ENCODE data around the gene CUZD1. TPM values are rescaled to one million over a fixed set of nuclear protein-coding genes. Genes with fewer than 3 reads are reported as not detected.
"Not testable (repeated sequence)": the region's sequence is repeated elsewhere in the genome, so short reads cannot be mapped to it uniquely, and the experiment has no call there.

CUZD1 gene
- total RNA-seq, 1 donor from 2014 or later = 0.11 TPM

DNA sequence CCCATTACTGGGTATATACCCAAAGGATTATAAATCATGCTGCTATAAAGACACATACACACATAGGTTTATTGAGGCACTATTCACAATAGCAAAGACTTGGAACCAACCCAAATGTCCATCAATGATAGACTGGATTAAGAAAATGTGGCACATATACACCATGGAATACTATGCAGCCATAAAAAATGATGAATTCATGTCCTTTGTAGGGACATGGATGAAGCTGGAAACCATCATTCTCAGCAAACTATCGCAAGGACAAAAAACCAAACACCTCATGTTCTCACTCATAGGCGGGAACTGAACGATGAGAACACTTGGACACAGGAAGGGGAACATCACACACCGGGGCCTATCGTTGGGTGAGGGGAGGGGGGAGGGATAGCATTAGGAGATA lies 12.4 kb upstream of the CUZD1 start:
- ATAC-seq (ENCODE audit: poor library complexity); intact Hi-C loops (cut with DNase I); DNase-seq: not testable (repeated sequence)

DNA sequence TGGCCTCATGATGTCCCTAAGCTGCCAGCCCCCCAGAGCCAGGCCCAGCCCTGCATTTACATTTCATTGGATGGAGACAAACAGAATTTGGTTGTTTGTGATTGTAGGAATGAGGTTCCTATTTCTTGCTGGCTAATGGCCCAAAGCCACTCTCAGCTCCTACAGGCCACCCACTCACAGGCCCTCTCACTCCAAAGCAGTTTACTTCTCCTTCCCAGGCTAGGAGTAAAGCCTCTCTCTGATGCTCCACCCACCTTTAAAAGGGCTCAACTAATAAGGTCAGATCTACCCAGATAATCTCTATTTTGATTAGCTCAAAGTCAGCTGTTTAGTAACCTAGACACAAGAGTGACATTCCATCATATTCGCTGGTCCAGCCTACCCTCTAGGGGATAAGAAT lies 11.2 kb upstream of the CUZD1 start:
- DNase-seq = no peak
- intact Hi-C loops (cut with DNase I) = no loop called here

DNA sequence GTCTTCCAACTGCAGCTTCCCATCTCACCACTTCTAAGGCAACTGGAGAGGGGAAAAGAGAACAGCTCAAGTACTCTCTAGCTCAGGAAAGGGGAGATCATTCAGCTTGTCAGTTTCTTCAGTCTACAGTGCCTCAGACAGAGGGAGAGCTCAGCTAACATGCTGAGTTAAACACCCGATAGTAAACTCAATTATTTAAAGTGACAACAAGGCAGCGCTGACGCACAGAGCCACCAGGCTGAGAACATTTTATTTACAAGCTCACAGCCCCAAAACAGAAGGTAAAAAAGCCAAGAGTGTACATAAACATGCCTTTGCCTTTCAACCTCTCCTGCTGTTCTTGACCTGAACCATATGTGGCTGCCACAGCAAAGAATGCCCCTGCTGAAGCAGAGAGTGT lies 10.1 kb upstream of the CUZD1 start:
- DNase-seq (no peak), ATAC-seq (ENCODE audit: poor library complexity) (no peak)
- intact Hi-C loops (cut with DNase I) = no loop called here

More for the DNA sequence above, 11.2 kb upstream of the CUZD1 start:
- no peak for ATAC-seq (ENCODE audit: poor library complexity)

DNA sequence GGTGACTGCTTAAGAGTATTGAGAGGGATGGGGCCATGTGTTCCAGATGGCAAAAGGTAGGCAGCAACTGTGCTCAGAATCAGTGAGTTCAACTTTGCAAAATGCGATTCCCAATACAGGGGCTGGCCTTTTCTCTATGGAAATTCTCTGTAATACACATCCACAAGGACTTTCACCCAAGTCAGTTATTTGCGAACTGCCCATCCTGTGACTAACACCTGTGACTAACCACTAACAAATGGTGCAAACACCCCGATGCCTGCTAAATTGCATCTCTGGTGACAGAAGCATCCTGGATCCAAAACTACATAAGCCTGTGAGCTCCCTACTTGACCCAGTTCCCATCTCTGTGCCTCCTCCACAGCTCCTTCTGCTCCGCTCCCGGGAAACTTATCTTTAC lies 9.0 kb upstream of the CUZD1 start:
- no peak for ATAC-seq (ENCODE audit: poor library complexity)
- no peak for DNase-seq
- intact Hi-C loops (cut with DNase I) = no loop called here

DNA sequence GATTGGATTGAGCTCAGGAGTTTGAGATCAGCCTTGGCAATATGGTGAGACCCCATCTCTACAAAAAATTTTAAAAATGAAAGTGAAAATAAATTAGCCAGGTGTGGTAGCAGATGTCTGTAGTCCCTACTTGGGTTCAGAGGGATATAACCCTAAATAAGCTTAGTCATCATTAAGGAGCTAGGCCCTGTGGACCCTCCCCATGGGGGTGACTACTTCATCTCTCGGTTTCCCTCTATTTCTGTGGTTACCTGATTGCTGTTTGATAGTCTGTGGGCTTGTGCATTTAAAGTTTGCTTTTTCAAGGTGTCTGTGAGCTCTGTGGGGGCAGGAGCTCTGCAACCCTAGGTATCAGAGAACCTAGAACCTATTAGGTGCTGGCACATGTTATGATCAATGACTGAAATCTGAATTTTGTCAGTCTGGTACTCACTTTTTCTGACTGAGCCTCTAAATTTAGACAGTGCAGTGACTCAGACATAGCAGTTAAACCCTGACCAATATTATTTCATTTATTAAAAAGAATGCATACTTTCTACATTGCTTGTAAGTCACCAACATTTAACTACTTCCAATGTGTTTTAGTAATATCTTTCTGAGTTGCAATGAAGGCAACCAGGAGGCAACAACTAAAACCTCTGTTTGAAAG lies 8.1 kb upstream of the CUZD1 start:
- intact Hi-C loops (cut with DNase I) = no loop called here
- no peak for DNase-seq
- no peak for ATAC-seq (ENCODE audit: poor library complexity)

DNA sequence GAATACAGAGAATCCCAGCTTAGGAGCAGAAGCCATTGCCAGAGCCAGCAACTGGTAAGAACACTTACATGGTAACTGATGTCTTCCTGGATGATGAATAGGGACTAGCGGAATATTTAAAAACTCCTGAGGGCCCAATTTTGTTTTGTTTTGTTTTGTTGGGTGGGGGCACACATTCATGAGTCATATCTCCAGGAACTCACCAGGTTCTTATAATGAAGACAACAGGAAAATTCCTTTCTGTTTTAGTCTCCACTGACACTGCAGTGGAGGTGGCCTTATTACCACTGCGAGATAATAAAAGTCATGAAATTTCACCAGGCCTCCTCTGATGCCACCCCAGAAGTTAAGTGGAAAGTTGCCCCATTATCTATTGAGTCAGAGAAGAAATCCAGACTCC lies 6.6 kb upstream of the CUZD1 start:
- DNase-seq = no peak
- no peak for ATAC-seq (ENCODE audit: poor library complexity)
- intact Hi-C loops (cut with DNase I) = no loop called here

DNA sequence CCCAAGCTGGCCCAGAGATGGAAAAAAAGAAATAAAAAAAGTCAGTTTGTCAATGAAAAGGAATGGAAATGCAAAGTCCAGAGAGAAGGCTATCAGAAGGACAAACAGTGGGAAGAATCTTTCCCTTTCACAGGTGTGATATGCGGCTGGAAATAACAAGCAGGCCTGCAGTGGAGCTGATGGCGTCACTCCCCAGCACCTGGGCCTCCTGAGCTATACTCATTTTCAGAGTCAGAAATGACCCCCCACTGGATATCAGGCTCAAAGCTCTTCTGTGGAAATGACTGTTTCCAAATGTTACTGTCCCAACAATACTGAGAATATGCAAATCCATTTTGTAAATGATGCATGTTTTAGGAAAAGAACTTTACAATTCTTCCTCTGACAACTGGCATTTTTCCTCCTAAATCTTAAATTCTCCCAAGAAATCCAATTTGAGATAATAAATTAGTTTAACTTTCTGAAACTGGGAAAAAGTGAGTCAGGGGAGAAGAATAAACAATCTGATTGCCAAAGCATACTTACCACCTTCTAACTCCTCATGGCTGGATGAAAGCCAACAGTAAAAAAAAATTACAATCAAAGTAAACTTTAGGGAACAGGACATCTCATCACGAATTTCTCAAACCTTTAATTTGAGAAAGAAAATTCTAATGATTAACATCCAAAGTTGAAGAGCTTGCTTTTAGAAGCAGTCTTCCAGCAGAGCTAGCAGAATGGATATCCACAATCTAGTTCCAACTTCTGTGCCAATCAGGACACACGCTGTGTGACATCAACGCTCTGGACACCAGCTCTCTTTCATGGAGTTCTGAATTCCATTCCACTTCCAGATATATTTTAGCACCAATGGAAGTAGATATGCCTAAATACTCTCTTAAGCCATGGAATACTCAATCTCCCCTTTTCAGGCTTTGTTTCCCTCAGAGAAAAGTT lies 5.3 kb upstream of the CUZD1 start:
- no peak for ATAC-seq (ENCODE audit: poor library complexity)
- no peak for DNase-seq
- intact Hi-C loops (cut with DNase I) = no loop called here

DNA sequence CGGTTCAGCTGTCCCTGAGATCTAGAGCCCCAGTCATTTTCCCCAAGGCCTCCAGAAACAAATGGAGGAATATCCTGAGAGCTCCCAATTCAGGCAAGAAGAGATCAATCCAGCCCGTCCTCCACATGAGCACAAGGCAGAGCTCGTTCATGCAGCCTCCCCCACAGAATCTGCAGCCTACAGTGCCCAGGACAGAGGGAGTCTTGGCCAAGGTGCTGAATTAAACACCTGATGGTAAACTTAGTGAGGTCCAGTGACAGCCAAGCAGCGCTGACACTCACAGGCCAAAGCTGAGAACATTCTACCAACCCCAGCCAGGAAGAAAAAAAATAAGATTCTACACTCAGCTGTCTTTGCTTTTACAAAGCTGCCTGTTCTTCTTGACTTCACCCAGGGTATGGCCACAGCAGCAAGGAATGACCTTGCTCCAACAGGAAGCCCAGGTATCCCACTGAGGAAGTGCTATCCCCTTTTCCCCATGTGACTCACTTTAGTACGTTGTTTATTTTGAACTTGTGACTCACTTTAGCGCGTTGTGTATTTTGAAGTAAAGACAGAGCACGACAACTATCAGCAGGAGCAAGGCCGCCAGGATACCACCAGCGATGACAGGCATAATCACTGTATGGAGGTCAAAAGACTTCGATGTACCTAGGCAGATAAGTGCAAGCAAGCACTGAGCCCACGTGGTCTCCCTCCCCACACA lies 4.4 kb upstream of the CUZD1 start:
- DNase-seq (no peak), ATAC-seq (ENCODE audit: poor library complexity) (no peak)
- intact Hi-C loops (cut with DNase I) = no loop called here

DNA sequence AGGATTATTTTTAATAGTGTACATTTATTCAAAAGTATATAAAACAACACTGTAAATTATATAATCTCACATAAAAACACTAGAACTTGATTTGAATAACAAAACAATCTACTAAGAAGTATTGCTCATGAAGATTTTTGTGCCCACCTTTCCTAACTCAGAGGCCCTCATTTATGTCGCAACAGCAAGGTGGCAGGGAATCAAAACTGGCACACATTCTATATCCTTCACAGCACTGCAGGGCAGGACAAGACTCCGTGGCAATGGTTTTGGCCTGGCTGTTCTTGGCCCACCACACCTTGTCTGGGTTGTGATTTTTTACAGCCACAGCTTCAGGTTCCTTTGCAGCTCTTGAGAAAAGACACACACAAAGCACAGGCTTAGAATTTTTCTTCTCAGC lies 3.4 kb upstream of the CUZD1 start:
- ATAC-seq (ENCODE audit: poor library complexity) (no peak), DNase-seq (no peak)
- intact Hi-C loops (cut with DNase I) = no loop called here

DNA sequence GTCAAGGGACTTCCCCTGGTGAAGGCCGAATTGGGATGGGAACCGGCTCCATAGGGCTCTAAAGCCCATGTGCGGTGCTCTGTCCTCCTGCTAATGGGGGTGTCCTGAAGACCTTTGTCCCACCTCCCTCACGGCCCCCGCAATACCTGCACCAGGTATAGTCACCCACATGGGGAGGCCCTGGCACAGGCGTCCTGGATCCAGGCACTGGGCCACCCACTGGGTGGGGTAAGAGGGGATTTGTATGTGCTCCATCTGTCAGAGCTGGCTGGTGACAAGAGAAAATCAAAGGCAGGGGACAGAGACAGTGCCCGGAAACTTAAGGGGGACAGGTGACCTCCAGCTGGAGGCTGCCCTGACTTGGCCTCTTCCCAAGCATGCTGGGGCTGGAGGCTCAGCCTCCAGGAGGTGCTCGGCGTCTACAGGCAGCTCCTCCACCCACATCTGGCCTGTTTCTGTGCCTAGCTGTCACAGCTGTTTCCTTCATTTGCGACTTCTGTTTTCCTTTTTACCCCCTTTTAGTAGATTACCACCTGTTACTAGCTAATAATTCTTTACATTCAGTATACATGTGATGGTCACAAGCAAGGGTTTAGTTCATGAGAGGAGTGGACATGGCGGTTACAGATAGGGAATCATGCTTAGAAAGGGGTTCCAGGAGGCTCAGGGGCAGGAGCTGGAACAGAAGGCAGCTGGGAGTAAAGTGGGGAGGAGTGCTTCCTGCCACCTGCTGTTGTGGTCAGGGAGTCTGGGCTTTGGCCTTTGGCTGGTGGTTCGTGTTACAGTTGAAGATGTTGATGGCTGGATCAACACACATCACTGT lies 2.3 kb upstream of the CUZD1 start:
- DNase-seq (no peak), ATAC-seq (ENCODE audit: poor library complexity) (no peak)
- intact Hi-C loops (cut with DNase I) = no loop called here

DNA sequence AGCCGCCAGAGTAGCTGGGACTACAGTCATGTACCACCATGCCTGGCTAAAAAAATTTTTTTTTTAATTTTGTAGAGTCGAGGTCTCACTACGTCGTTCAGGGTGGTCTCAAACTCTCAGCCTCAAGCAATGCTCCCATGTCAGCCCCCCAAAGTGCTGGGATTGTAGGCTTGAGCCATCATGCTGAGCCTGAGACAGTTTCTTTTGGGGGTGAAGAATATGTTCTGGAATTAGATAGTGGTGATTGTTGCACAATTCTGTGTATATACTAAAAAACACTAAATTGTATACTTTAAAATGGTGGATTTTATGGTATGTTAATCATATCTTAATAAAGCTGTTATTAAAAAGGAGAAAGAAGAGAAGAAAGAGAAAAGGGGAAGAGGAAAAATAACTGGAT lies 1.5 kb downstream of the CUZD1 start:
- no peak for DNase-seq
- intact Hi-C loops (cut with DNase I) = no loop called here

DNA sequence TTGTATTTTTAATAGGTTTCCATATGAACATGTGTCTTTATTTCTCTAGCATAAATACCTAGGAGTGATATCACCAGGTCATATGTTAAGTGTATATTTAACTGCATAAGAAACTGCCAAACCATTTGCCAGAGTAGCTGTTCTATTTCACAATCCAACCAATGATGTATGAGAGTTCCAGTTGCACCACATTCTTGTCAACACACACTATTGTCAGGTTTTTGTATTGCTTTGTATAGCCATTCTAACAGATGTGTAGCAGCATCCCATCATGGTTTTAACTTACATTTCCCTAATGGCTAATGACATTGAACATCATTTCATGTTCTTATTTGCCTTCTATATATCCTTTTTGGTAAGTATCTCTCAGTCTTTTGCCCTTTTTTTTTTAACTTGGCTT lies 4.1 kb downstream of the CUZD1 start:
- DNase-seq (no peak), ATAC-seq (ENCODE audit: poor library complexity) (no peak)
- intact Hi-C loops (cut with DNase I) = no loop called here

More for the DNA sequence above, 1.5 kb downstream of the CUZD1 start:
- no peak for ATAC-seq (ENCODE audit: poor library complexity)

DNA sequence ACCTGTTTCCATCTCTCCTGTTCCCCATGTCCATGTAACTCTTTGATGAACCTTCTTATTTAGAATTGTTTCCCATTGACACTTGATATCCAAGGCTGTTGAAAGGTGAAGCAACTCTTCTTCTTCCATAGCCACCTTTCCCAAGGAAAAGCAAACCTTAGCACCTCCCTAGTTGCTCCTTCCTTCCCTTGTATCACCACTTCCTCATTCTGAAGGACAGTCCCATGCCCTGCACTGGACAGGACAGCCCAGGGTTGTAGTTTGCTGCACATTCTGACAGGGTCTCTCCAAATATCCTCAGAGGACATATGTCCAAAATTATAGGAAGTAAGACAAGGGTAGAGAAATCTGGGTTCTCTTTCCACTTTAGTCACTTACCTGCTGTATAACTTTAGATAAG lies 6.2 kb downstream of the CUZD1 start:
- intact Hi-C loops (cut with DNase I) = no loop called here
- no peak for DNase-seq
- no peak for ATAC-seq (ENCODE audit: poor library complexity)

DNA sequence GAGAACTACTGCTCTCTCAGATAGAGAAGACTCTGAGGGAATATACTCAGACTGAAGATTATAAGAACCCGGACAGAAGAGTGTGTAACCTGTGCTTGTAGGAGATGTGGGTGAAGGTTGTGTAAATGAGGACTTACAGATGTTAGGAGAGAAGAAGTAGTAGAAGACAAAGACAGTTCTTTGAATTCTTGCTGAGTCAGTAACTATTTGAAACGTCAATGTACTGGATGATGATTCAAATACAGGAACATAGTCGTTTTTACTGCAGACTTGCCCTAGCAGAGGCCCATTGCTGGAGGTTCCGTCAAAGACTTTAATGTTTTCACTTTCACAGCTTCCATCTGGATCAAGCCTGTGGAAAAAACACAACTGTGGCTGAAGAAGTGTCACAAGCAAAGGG lies 6.8 kb downstream of the CUZD1 start:
- intact Hi-C loops (cut with DNase I) = no loop called here
- DNase-seq (no peak), ATAC-seq (ENCODE audit: poor library complexity) (no peak)

DNA sequence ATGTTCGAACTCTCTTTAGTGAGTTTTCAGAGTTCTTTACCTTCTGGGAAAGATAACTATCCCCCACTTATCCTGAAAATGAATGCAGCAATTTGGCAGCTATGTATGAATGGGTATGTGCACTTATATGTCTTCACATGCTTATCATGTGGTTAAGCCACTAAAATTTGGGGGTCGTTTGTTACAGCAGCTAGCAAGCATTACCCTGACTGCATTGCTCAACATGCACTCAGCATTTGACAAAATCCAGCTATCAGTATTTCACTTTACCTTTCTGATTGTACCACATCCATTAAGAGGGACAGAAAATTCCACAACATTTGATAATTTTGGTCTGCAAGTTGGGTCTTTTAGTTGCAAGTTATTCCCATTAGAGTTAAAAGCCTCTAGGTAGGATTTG lies 9.7 kb downstream of the CUZD1 start:
- ATAC-seq (ENCODE audit: poor library complexity) (no peak), DNase-seq (no peak)
- intact Hi-C loops (cut with DNase I) = no loop called here

DNA sequence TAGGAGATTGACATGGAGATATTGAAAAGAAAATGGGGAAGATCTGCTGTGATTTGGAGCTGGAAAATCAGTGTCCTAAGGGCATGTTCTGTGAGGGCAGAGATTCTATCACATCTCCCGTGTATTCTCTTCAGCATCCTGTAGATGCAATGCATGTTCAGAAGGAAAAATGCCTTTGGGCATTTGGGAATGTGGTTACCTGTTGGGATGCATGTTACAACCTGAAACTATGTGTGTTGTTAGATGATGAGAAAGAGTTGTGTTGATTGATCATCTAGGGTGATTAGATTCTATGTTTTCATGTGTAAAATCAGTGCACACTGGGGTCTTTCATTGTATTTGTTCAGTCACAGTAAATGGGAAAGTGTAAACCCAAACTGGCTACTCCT lies 14.7 kb downstream of the CUZD1 start:
- intact Hi-C loops (cut with DNase I) = no loop called here
- ATAC-seq (ENCODE audit: poor library complexity) = no peak
- DNase-seq = no peak

DNA sequence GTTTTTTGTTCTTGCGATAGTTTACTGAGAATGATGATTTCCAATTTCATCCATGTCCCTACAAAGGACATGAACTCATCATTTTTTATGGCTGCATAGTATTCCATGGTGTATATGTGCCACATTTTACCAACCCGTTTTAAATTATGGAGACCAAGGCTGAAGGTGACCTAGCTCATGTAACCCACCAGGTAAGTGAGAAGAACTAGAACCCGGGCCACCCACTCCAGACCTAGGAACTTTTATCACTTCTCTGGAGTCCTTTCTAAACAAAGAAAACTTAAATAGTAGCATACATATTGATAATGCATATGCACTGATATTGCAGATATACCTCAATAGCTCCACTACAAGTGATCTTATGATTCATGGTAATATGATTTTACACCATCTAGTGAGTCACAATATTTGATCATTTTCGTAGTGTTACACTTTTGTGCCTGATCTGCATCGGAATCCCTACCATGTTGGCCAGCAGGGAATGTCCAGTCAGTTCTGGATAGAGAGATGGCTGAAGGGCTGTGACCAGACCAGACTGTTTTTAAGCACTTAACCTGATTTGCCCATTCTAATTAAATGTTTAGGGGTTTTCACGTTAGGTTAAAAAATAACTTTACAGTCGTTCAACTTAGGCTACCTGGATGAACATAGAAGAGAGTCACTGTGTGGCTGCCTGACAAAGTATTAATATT lies 15.2 kb downstream of the CUZD1 start:
- intact Hi-C loops (cut with DNase I) = no loop called here
- no peak for ATAC-seq (ENCODE audit: poor library complexity)
- DNase-seq = no peak

DNA sequence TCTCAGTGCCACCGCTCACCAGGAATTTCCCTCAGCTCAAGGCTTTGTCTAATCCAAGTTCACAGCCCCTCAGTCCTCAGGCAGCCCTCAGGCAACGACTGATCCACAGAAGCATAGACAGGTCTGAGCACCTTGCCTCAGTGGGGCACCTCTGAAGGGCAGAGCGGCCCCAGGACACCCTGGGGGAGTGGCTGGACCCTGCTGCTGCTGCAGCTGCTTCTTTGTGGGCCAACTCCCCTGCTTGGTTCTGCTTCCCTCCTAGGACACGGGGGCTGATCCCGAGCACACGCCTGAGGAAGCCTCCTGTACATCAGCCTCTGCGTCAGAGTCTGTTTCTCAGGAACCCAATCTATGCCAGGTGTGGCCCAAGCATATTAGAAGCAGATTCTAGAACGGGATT lies 16.2 kb downstream of the CUZD1 start:
- intact Hi-C loops (cut with DNase I) = no loop called here
- DNase-seq (no peak), ATAC-seq (ENCODE audit: poor library complexity) (no peak)
